Suppressor macrophage (primary cell): ENCODE results near the gene PIP4K2A.

Experiments used
- DNase-seq, 4 experiments: peaks; one replicate each; pipeline ENCODE4 v3.0.0-alpha.2; 2020 to 2022

PIP4K2A gene

GRCh38 chr10:22619101-22619500 is 95.3 kb downstream of the PIP4K2A start:
- DNase-seq: no peak

- DNase-seq: no peak
These were observed 96.1 kb downstream of the PIP4K2A start for GRCh38 chr10:22618078-22618785.

- no peak for DNase-seq
These were observed 96.9 kb downstream of the PIP4K2A start for GRCh38 chr10:22617516-22617915.

GRCh38 chr10:22617051-22617450 is 97.3 kb downstream of the PIP4K2A start:
- no peak for DNase-seq

GRCh38 chr10:22615819-22616499 is 98.4 kb downstream of the PIP4K2A start:
- peak; percentile 76 to 89 (median 84) for DNase-seq

DNA sequence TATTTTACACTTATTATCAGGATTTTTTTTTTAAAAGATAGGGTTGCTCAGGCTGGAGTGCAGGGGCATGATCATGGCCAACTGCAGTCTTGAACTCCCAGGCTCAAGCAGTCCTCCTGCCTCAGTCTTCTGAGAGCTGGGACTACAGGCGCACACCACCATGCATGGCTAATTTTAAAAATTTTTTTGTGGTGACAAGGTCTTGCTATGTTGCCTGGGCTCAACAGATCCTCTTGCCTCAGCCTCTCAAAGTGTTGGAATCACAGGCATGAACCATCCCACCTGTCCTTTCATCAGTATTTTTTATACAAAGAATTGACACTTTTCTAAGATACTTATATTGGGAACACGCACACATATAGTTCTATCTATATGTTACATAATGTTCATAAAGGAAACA is 99.3 kb downstream of the PIP4K2A start:
- no peak for DNase-seq

DNA sequence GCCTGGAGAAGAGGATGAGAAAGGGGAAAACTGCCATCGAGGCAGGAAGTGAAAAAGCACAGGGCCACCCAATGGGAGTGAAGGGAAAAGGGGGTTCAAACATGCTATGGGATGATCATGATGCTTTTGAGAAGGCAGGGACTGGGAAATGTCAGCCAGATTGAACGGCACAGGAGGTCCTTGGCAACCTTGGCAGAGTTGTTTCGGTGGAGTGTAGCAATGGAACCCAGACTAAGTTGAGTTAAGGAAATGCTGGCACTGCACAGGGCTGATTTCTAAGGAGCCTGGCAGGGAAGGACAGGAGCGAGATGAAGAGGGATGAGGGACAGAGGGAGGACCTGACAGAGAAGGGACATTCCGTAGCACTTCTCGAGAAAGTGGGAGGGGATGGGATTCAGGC is 101.4 kb downstream of the PIP4K2A start:
- no peak for DNase-seq

DNA sequence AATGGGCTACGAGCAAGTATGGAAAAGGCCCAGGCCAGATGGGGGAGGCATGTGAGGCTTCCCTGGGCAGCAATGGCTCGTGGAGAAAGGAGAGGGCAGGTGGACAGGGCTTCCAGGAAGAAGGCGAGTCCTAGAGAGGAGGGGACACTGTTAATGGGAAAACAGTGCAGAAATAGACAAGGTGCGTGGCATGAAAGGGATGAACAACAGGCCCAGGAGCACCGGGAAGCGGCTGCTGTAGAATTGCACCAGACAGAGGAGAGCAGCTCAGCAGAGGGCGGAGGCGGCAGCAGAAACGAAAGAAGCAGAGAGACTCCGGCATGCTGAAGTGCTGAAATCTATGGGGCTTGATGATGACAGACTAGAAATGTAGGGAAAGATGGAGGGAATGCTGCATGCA is 102.1 kb downstream of the PIP4K2A start:
- no peak for DNase-seq

DNA sequence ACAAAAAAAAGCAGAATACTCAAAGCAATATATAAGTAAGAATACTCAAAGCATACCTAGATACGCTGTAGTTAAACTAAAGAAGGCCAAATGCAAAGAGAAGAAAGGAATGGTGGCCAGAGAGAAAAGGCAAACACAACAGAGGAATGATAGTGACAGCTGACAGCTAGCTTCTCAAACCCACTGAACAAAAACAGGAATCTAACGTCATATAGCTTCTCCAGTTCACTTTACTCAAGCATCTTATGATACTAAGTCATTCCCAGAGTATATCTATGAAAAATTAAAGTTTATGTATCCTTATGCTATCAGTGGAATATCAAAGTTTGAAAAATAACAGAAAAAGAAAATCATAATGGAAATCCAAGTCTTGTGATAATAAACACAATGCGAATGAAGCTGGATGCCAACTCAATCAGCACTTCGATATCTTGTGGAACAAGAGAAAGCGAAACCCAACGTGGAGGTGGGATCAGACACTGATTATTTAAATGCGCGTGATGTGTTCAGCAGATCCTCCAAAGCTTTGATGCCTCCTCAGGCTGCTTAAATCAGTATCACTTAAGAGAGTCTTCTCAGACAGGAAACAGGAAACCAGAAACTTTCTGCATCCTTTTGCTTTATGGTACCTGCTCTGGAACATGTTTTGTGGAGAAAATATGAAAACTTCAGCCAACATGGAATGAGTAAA is 102.8 kb downstream of the PIP4K2A start:
- peak in 1 of 4 experiments; percentile 35 for DNase-seq

GRCh38 chr10:22610610-22611009 is 103.8 kb downstream of the PIP4K2A start:
- DNase-seq: no peak

DNA sequence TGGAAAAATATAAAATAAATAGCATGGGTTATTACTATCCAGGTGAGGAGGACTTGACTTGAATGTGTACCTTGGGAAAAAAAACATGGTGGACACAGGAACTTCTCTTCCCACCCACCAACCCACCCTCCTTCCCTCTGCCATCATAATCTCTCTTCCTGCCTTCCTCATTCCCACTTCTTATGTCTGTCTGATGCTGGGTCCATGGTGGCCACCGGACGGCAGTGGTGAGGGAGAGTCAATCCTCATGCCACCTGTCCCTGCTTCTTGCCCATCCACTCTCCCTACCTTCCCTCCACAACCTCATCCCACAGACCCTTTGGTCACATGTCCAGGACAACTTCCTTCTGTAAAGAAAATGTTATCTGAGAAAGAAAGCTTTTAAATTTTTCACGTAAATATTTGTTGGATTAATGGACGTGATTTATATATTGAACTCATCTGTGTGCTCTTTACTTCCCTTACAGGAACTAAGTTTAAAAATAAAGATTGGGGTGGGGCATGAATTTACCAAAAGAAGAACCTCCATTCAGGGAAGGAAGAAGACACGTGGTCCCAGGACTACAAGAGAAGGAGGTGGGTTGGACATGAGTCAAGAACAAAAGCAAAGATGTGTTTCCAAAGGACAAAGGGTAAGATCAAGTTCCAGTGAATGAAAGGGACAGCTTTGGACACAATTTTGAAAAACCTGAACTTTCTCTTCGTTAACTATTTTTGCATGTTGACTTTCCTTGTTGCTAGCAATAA is 104.5 kb downstream of the PIP4K2A start:
- DNase-seq: peak; percentile 35 to 79 (median 71)

GRCh38 chr10:22609251-22609650 is 105.1 kb downstream of the PIP4K2A start:
- DNase-seq: no peak

DNA sequence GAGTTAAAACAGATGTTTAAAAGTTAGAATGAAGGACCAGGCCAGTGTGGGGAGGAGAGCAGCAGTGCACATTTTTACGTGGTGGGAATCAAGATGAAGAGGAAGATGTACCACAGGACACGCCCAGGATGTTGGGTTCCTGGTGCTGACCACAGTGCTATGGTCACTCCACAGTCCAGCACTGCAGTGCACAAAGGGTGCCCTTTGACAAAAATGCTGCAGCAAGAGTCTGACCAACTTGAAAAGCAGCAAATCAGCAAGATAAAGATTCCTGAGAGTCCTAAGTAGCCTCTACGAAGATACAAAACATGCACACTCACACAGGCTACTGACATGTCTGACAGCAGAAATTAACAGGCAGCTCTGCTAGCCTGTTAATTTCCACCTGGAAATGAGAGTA is 107.1 kb downstream of the PIP4K2A start:
- DNase-seq: peak in 3 of 4 experiments; percentile 42 to 57 (median 54)

DNA sequence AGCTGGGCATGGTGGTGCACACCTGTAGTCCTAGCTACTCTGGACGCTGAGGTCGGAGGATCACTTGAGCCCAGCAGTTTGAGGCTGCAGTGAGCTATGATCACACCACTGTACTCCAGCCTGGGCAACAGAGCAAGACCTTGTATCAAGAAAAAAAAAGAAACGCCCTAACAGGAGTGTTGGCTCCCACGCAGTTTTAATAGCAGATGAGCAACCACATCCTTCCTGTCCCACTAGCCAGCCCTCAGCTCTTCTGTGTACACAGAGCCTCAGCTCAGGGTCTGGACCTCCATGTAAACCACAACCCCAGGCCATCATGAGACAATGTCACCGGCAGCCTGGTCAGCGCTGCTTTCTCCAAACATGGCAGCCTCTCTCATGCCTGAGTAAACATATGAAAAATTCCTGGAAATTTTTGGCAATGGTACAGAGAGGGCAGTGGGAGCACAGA is 108.2 kb downstream of the PIP4K2A start:
- DNase-seq: peak; percentile 81 to 95 (median 90)

- peak; percentile 67 to 97 (median 84) for DNase-seq
These were observed 109.2 kb downstream of the PIP4K2A start for GRCh38 chr10:22605168-22605567.

DNA sequence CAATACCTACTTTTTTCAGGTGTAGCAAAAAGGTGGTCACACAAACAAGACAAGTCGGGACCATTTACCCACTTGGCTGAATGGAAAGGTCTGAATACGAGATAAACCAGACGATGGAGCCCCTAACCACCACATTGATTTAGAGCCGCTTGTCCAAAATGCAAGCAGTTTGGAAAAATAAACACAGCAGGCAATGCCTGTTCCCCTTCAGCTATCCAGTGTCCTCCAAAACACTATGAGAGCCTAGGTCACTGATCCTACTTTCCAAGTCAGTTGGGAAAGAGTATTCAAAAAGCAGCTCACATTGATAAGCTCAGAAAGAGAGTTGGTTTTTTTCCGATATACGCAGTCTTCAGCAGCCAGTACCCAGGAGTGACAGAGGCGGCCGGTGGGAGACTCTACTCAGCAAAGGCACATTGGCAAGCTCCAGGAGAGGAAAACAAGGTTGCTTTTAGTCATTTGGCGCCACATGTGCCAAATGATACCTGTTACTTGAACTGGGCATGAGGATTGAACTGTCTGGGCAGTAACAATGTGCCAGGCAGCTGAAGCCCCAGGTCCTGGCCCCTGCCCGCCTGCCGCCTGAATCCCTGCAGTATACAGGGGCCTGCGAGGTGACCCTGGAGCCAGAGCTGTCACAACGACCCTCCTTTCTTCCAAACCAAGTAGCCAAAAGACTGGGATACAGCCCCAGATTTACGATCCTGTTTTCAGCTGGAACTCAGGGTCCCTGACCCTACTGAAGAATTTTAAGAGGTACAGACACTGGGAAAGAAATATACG is 109.8 kb downstream of the PIP4K2A start:
- no peak for DNase-seq

DNA sequence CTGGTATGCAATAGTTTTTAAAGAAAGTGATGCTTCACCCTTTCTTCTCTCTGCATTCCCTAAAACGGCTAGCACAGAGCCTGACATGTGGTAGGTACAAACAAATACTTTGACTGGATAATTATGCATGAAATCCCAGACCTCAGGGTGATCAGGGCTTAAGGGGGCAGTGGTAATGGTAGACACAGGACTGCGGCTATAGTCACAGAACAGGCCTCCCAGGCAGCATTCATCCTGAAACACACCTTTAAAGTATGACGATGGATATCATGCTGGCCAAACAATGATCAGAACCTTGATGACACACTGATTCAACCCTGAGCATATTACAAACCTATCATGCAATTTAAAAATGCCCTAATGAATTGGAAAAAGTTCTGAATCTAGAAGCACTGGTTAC is 110.8 kb downstream of the PIP4K2A start:
- DNase-seq: no peak

DNA sequence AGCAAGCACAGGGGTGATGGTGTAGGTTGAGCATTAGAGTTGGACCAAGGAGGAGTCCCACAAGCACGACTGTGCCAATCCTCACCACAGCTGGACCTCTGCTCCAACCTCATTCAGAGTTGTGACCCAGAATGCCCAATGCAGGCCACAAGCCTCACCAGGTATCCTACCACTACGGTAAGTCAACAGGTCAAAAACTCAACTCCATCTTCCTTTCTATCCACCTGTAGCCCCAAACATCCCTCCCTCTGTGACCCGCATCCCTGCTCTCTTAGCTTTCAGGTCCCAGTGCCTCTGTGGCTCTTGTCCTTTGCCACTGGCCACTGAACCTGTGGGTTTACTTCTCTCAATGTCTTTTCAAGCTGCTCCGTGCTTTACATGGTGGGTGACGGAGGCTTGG is 112.8 kb downstream of the PIP4K2A start:
- no peak for DNase-seq

GRCh38 chr10:22599636-22600228 is 114.6 kb downstream of the PIP4K2A start:
- DNase-seq: no peak

DNA sequence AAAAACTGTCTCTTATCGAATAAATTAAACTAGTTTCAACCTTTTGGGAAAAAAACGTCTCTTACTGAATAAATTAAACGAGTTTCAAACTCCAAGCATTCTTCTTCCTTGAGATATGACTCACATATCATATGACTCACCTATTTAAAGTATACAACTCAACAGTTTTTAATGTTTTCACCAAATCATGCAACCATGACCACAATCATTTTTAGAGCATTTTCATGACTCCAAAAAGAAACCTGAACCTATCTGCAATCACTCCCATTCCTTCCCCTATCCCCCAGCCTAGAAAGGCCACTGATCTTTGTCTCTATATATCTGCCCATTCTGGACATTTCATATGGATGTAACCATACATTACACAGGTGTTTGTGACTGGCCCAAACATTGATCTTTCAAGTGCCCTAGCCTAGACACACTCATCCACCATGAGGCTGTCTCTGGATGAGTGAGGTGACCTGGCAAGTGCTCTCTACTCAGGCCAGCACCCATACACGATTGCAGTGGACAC is 115.3 kb downstream of the PIP4K2A start:
- DNase-seq: peak in 2 of 4 experiments; percentile 23 to 44

DNA sequence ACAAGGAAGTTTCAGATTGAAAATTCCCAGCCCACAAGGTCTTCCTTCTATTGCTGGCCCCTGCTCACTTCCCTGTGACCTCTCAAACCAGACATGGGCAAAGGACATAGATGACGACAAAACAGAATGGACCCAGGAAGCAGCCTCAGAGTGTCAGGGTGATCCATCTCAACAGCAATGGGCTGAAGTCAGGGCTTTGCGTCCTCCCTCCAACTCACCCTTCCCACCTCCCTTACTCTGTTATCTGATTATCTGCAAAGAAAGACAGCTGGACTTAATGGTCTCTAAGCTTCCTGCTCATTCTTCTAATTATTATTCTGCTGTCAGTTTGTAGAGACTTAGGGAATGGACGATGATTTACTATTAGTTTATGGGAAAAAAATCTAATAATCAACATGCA is 115.9 kb downstream of the PIP4K2A start:
- DNase-seq: peak; percentile 41 to 69 (median 63)
